AG04450 (cell line): ENCODE measurements around the gene SLC41A1. TPM values are rescaled to one million over a fixed set of nuclear protein-coding genes. Genes with fewer than 3 reads are reported as not detected.

Source experiments
- CTCF ChIA-PET: fragments of 300-600, 350-600 bp; formaldehyde crosslinking; extraction: SDS; loops from one replicate; lab custom pipeline; 2022; ENCODE audit warnings: antibody characterized with exemption, inconsistent platforms; lab: Charles Lee
- POLR2A ChIA-PET: fragments of 350-600 bp; formaldehyde crosslinking; extraction: SDS; loops from one replicate; lab custom pipeline; 2021; ENCODE audit warnings: antibody characterized with exemption, inconsistent platforms; lab: Yijun Ruan, JAX
- DNase-seq: peaks from one replicate; pipeline ENCODE4 v3.0.0-alpha.2; 2011; ENCODE audit warnings: low read depth, low spot score
- H3K27ac ChIP-seq: one replicate; pipeline ENCODE4 v1.5.1; 2012; ENCODE audit warnings: low read depth, low read length, control low read depth
- H3K27me3 ChIP-seq: one replicate; pipeline ENCODE4 v1.6.0; 2012; ENCODE audit warnings: low read length; ENCODE audit not compliant: control insufficient read depth, insufficient read depth
- H3K4me3 ChIP-seq: 2 replicates; pipeline ENCODE4 v1.5.1; 2011; ENCODE audit warnings: mild to moderate bottlenecking, low read depth, low read length, control low read depth
- H3K9me3 ChIP-seq: 2 replicates; pipeline ENCODE4 v1.5.1; 2012; ENCODE audit warnings: low read length; ENCODE audit not compliant: control insufficient read depth, insufficient read depth
- CTCF ChIP-seq: IDR thresholded peaks from 2 replicates; pipeline ENCODE4 v1.5.1; 2011; ENCODE audit warnings: low read depth, low read length, control low read depth, inconsistent platforms
- polyA plus RNA-seq: library from polyadenylated mRNA; depleted of rRNA; stranded (reverse); fragments of >200 nt; gene quantifications from 2 replicates; pipeline ENCODE4 v1.2.3, GENCODE V29; 2011

The SLC41A1 gene
- polyA plus RNA-seq, 1 experiment, result 29.0 TPM

- CTCF ChIA-PET, result interaction anchor here (0.5 to 6.3 kb wide), 23 partner anchors 10 to 314 kb away, joined by 3 to 197 read pairs (median 7); partner anchors contain the start of gene RAB29
- H3K27me3 ChIP-seq, result no peaks in the 10 kb centered on the region
- no peak for DNase-seq
- no peak for TF ChIP-seq CTCF
- POLR2A ChIA-PET, result interaction anchor here (1.2 kb wide), 1 partner anchor 185 kb away, joined by 5 read pairs; no protein-coding TSS in a partner anchor
- H3K27ac ChIP-seq, result no peak overlapping the region
- H3K4me3 ChIP-seq, result no peak overlapping the region
- H3K9me3 ChIP-seq, result no peaks in the 10 kb centered on the region
These were observed 20.5 kb downstream of the SLC41A1 start for GRCh38 chr1:205792481-205792881.

- Histone ChIP-seq H3K9me3 (no peaks in the 10 kb centered on the region), H3K4me3 (no peak overlapping the region), H3K27ac (no peak overlapping the region), H3K27me3 (no peaks in the 10 kb centered on the region)
- no peak for DNase-seq
- ChIA-PET CTCF (interaction anchor here (0.5 to 6.3 kb wide), 34 partner anchors 8 to 317 kb away, joined by 3 to 197 read pairs (median 4); partner anchors contain the start of gene RAB29), POLR2A (interaction anchor here (0.7 to 1.2 kb wide), 2 partner anchors 42 to 186 kb away, joined by 3 to 5 read pairs; no protein-coding TSS in a partner anchor)
- peak; percentile 90 for TF ChIP-seq CTCF
These were observed 21.3 kb downstream of the SLC41A1 start for GRCh38 chr1:205791568-205792180.

GRCh38 chr1:205787287-205787916, 25.6 kb downstream of the SLC41A1 start:
- no peak overlapping the region for H3K27ac ChIP-seq
- ChIA-PET POLR2A (no interaction called here), CTCF (interaction anchor here (0.5 to 5.2 kb wide), 4 partner anchors 24 to 190 kb away, joined by 3 to 42 read pairs (median 4); no protein-coding TSS in a partner anchor)
- TF ChIP-seq CTCF, result no peak
- no peaks in the 10 kb centered on the region for H3K9me3 ChIP-seq
- DNase-seq, result no peak
- no peak overlapping the region for H3K4me3 ChIP-seq
- H3K27me3 ChIP-seq, result no peaks in the 10 kb centered on the region

GRCh38 chr1:205786601-205787000, 26.4 kb downstream of the SLC41A1 start:
- POLR2A ChIA-PET, result no interaction called here
- Histone ChIP-seq H3K27me3 (no peaks in the 10 kb centered on the region), H3K4me3 (no peak overlapping the region), H3K27ac (no peak overlapping the region), H3K9me3 (no peaks in the 10 kb centered on the region)
- DNase-seq, result no peak
- TF ChIP-seq CTCF, result no peak
- CTCF ChIA-PET, result interaction anchor here (1.1 to 5.2 kb wide), 2 partner anchors 128 to 191 kb away, joined by 4 to 42 read pairs; no protein-coding TSS in a partner anchor

GRCh38 chr1:205785446-205785845, 27.6 kb downstream of the SLC41A1 start:
- TF ChIP-seq CTCF, result no peak
- CTCF ChIA-PET, result interaction anchor here (0.6 to 5.2 kb wide), 2 partner anchors 128 to 192 kb away, joined by 3 to 42 read pairs; no protein-coding TSS in a partner anchor

More at GRCh38 chr1:205785446-205785845, 27.6 kb downstream of the SLC41A1 start:
- Histone ChIP-seq H3K9me3 (no peaks in the 10 kb centered on the region), H3K4me3 (no peak overlapping the region), H3K27me3 (no peaks in the 10 kb centered on the region), H3K27ac (no peak overlapping the region)
- no peak for DNase-seq
- POLR2A ChIA-PET, result no interaction called here
